ENCODE measurements around the gene ZNHIT6. TPM values are rescaled to one million over a fixed set of nuclear protein-coding genes. Genes with fewer than 3 reads are reported as not detected.

Gene ZNHIT6
- total RNA-seq, 1 donor from 2014 or later = 8.7 TPM

DNA sequence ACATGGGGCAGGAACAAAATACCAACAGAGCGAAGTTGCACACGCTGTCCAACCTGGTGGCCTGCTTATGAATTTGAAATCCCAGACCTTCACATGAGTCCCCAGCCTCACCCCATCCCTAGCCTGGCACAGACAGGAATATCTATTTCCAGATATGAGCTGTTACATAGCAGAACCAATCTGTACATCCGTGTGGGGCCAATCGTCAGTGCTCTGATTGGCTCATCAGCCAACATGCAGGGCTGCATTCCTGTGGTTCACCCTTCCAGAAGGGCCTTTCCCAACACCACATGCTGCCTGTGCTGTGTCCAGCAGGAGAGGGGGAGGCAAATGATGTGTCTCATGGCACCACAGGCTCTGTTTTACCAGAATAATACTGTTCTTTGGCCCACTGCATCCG lies 96.4 kb downstream of the ZNHIT6 start:
- H3K36me3 ChIP-seq = no peaks in the 10 kb centered on the region
- TF ChIP-seq, protein P1, sequence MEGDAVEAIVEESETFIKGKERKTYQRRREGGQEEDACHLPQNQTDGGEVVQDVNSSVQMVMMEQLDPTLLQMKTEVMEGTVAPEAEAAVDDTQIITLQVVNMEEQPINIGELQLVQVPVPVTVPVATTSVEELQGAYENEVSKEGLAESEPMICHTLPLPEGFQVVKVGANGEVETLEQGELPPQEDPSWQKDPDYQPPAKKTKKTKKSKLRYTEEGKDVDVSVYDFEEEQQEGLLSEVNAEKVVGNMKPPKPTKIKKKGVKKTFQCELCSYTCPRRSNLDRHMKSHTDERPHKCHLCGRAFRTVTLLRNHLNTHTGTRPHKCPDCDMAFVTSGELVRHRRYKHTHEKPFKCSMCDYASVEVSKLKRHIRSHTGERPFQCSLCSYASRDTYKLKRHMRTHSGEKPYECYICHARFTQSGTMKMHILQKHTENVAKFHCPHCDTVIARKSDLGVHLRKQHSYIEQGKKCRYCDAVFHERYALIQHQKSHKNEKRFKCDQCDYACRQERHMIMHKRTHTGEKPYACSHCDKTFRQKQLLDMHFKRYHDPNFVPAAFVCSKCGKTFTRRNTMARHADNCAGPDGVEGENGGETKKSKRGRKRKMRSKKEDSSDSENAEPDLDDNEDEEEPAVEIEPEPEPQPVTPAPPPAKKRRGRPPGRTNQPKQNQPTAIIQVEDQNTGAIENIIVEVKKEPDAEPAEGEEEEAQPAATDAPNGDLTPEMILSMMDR (IDR thresholded peaks at IDR 0.05; ENCODE audit: borderline replicate concordance) = no peak
- intact Hi-C loops (cut with micrococcal nuclease) = no loop called here

DNA sequence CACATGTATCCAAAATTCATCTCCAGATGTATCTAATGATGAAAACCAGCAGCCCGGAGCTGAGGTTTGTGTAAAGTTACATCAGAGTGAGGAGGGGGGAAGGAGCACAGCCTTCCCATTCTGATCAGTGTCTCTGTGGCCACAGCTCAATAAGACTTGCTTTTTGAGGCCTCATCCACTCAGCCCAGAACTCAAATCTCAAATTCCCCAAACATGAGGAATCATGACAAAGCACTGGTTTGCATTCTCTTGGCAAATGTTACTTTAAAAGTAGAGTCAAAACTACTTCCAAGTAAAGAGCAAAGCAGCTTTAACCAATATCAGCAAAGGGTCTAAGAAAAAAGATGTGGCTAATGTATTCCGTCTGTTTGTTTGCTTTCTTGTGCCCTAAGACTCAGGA lies 96.8 kb downstream of the ZNHIT6 start:
- intact Hi-C loops (cut with micrococcal nuclease) = no loop called here
- peak overlapping the region; percentile 54 for H3K27ac ChIP-seq (replicated peaks)
- no peaks in the 10 kb centered on the region for H3K36me3 ChIP-seq
- H3K4me1 ChIP-seq = peaks cover 19% of the 10 kb centered on the region
- H3K27me3 ChIP-seq (ENCODE audit: low read depth) = no peaks in the 10 kb centered on the region
- H3K9me3 ChIP-seq (replicated peaks) = no peaks in the 10 kb centered on the region
- H3K4me3 ChIP-seq = no peak overlapping the region
- DNase-seq = no peak
- TF ChIP-seq, protein P1 (IDR thresholded peaks at IDR 0.05; ENCODE audit: borderline replicate concordance) = no peak

More for the DNA sequence above, 96.4 kb downstream of the ZNHIT6 start:
- H3K9me3 ChIP-seq (replicated peaks) = no peaks in the 10 kb centered on the region
- peak overlapping the region; percentile 54 for H3K27ac ChIP-seq (replicated peaks)
- H3K27me3 ChIP-seq (ENCODE audit: low read depth) = no peaks in the 10 kb centered on the region
- DNase-seq = no peak
- H3K4me3 ChIP-seq = no peak overlapping the region
- peaks cover 19% of the 10 kb centered on the region for H3K4me1 ChIP-seq

DNA sequence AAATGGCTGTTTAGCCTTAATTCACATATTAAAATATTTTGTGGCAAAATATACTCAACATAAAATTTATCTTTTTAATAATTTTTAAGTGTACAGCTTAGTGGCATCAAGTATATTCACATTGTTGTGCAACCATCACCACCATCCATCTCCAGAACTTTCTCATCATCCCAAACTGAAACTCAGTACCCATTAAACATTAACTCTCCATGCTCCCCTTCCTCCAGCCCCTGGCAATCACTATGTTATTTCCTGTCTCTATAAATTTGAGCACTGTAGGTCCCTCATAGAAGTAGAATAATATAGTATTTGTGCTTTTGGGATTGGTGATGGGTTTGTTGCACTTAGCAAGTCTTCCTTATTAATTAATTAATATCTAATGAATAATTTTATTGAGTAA lies 98.3 kb downstream of the ZNHIT6 start:
- H3K4me1 ChIP-seq = peaks cover 19% of the 10 kb centered on the region
- no peak overlapping the region for H3K27ac ChIP-seq (replicated peaks)
- no peaks in the 10 kb centered on the region for H3K36me3 ChIP-seq
- intact Hi-C loops (cut with micrococcal nuclease) = no loop called here
- DNase-seq = no peak
- no peaks in the 10 kb centered on the region for H3K27me3 ChIP-seq (ENCODE audit: low read depth)
- H3K9me3 ChIP-seq (replicated peaks) = no peaks in the 10 kb centered on the region
- TF ChIP-seq, protein P1 (IDR thresholded peaks at IDR 0.05; ENCODE audit: borderline replicate concordance) = no peak
- H3K4me3 ChIP-seq = no peak overlapping the region

DNA sequence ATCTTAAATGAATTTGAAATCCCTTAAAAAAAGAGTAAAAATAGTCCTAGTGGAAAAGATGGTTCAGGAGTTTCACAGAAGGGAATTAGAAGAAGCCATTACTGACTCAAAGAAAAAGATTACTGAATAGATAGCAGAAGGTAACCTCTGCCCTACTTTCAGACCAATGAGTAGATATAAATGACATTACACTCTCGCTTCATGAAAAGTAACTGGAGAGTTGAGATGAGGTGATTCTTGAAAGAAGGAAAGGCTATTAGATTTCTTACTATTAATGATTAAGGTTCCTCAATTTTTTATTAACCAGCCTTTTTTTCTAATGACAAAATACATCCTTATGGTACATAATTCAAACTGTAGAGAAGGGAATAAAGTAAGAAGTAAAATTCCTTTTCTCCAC lies 99.4 kb downstream of the ZNHIT6 start:
- H3K4me3 ChIP-seq = no peak overlapping the region
- H3K9me3 ChIP-seq (replicated peaks) = no peaks in the 10 kb centered on the region
- H3K27ac ChIP-seq (replicated peaks) = no peak overlapping the region
- no peaks in the 10 kb centered on the region for H3K36me3 ChIP-seq
- no peak for DNase-seq
- TF ChIP-seq, protein P1 (IDR thresholded peaks at IDR 0.05; ENCODE audit: borderline replicate concordance) = no peak
- H3K27me3 ChIP-seq (ENCODE audit: low read depth) = no peaks in the 10 kb centered on the region
- intact Hi-C loops (cut with micrococcal nuclease) = no loop called here
- H3K4me1 ChIP-seq = peaks cover 19% of the 10 kb centered on the region

DNA sequence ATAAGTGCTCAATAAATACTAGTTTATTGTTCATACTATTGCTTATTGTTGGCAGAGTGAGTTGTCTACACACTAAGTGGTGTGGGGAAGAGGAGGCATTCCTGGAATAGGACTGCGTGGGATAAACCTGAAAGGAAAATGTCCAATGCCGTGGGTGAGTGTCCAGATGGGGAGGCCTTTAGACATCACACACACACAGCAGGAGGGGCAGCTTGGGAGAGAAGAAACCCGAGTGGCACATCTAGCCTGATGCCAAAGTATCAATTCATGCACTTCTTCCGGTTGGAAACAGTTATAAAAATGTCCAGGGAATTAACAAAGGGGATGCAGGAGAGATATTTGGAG lies 100.3 kb downstream of the ZNHIT6 start:
- TF ChIP-seq, protein P1 (IDR thresholded peaks at IDR 0.05; ENCODE audit: borderline replicate concordance) = no peak
- intact Hi-C loops (cut with micrococcal nuclease) = no loop called here
- no peak overlapping the region for H3K27ac ChIP-seq (replicated peaks)
- H3K36me3 ChIP-seq = no peaks in the 10 kb centered on the region
- H3K27me3 ChIP-seq (ENCODE audit: low read depth) = no peaks in the 10 kb centered on the region
- peaks cover 14% of the 10 kb centered on the region for H3K4me1 ChIP-seq
- no peaks in the 10 kb centered on the region for H3K9me3 ChIP-seq (replicated peaks)
- H3K4me3 ChIP-seq = no peak overlapping the region
- DNase-seq = no peak
